Measurements from ENCODE around the gene CIT.

CIT gene

DNA sequence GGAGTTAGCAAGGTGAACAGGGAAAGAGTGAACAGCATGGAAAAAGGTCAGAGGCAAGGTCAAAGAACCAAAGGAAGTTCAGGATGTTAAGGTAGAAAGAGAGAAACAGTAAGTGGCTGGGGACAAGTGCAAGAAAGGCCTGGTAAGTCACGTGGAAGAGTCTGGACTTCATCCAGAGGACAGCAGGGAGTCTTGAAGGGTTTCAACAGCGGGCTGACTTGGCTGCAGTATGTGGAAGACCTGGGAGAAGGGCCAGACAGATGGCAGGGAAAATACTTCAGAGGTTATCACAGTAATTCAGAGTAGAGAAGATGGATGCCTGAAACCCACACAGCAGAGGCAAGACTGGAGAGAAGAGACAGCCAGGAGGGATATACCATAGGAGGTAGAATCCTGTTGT, 34.0 kb downstream of the CIT start:
- Histone ChIP-seq H3K27ac (no peak overlapping the region), H3K36me3 (no peaks in the 10 kb centered on the region), H3K4me3 (no peak overlapping the region), H3K9me3 (peaks cover 0 to 5% (median 0%) of the 10 kb centered on the region in 3 donors), H3K4me1 (no peaks in the 10 kb centered on the region), H3K27me3 (no peaks in the 10 kb centered on the region)
- no peak for TF ChIP-seq CTCF (IDR thresholded peaks at IDR 0.05)
- intact Hi-C loops (cut with DNase I; ENCODE audit: low total_unique reads), result loop anchor here (5.0 kb wide), 1 partner anchor 104 kb away; no protein-coding TSS in a partner anchor
- DNase-seq, result no peak

DNA sequence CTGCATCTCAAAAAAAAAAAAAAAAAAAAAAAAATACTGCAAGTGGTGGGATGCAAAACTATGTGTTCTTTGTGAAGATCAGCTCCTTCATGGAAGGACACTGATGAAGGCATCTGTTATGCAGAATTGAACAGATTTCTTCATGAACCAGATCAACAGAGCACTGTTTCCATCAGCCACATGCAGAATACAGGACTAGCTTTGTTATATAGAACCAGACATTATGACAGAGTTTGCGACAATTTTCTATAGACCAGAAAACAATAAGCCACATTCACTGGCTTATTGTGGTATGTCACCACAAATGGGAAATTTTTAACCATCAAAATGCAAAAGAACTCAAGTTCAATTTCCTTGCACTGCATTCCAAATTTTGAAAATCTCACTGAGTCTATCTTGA, 34.7 kb downstream of the CIT start:
- H3K36me3 ChIP-seq, result no peaks in the 10 kb centered on the region
- H3K4me3 ChIP-seq, result no peak overlapping the region
- no peak for DNase-seq
- no peak for TF ChIP-seq CTCF (IDR thresholded peaks at IDR 0.05)
- H3K4me1 ChIP-seq, result no peaks in the 10 kb centered on the region
- intact Hi-C loops (cut with DNase I; ENCODE audit: low total_unique reads), result loop anchor here (5.0 kb wide), 1 partner anchor 105 kb away; no protein-coding TSS in a partner anchor
- H3K27me3 ChIP-seq, result no peaks in the 10 kb centered on the region
- H3K9me3 ChIP-seq, result peaks cover 0 to 5% (median 0%) of the 10 kb centered on the region in 3 donors
- no peak overlapping the region for H3K27ac ChIP-seq

- no peaks in the 10 kb centered on the region for H3K4me1 ChIP-seq
- no peak for DNase-seq
- no peak overlapping the region for H3K4me3 ChIP-seq
- peaks cover 0 to 5% (median 0%) of the 10 kb centered on the region in 3 donors for H3K9me3 ChIP-seq
- intact Hi-C loops (cut with DNase I; ENCODE audit: low total_unique reads), result loop anchor here (5.0 kb wide), 1 partner anchor 106 kb away; no protein-coding TSS in a partner anchor
- H3K27me3 ChIP-seq, result no peaks in the 10 kb centered on the region
- no peak for TF ChIP-seq CTCF (IDR thresholded peaks at IDR 0.05)
- H3K27ac ChIP-seq, result no peak overlapping the region
- no peaks in the 10 kb centered on the region for H3K36me3 ChIP-seq
Measured at GRCh38 chr12:119841433-119842210, 35.5 kb downstream of the CIT start.

DNA sequence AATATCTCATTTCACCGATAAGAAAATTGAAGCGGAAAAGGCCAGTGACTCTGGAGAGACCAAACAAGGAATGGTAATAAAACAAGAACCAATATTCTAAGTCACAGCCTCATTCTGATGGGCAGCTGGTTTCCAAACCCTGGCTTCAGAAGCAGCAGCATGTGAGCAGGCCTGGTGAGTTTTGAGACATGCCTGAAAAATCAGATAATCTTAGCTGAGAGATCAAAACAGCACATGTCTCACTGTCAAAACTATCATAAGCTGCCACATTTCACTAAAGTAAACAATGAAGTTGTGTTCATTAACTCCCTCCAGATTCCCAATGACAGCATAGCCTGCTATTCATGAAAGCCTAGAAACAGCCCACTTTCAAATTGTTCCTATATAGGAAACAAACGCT, 36.5 kb downstream of the CIT start:
- Histone ChIP-seq H3K9me3 (peaks cover 0 to 5% (median 0%) of the 10 kb centered on the region in 3 donors), H3K4me3 (no peak overlapping the region), H3K27ac (no peak overlapping the region), H3K36me3 (no peaks in the 10 kb centered on the region), H3K4me1 (no peaks in the 10 kb centered on the region), H3K27me3 (no peaks in the 10 kb centered on the region)
- DNase-seq, result no peak
- intact Hi-C loops (cut with DNase I; ENCODE audit: low total_unique reads), result loop anchor here (5.0 kb wide), 1 partner anchor 107 kb away; no protein-coding TSS in a partner anchor
- TF ChIP-seq CTCF (IDR thresholded peaks at IDR 0.05), result no peak

- Histone ChIP-seq H3K27me3 (no peaks in the 10 kb centered on the region), H3K27ac (no peak overlapping the region)
- no peak for TF ChIP-seq CTCF (IDR thresholded peaks at IDR 0.05)
Measured at GRCh38 chr12:119840168-119840567, 37.0 kb downstream of the CIT start.

More at GRCh38 chr12:119840168-119840567, 37.0 kb downstream of the CIT start:
- no peak for DNase-seq
- Histone ChIP-seq H3K9me3 (peaks cover 0 to 5% (median 0%) of the 10 kb centered on the region in 3 donors), H3K4me3 (no peak overlapping the region), H3K4me1 (no peaks in the 10 kb centered on the region), H3K36me3 (no peaks in the 10 kb centered on the region)
- intact Hi-C loops (cut with DNase I; ENCODE audit: low total_unique reads), result loop anchor here (5.0 kb wide), 1 partner anchor 107 kb away; no protein-coding TSS in a partner anchor
